ENCODE measurements around the gene CPNE9.
A peak's percentile ranks its signal among the peaks of the same experiment; 100 is the strongest.

The CPNE9 gene

GRCh38 chr3:9687514-9687913 is 16.1 kb upstream of the CPNE9 start:
- DNase-seq = no peak

- DNase-seq = no peak
Measured at GRCh38 chr3:9688961-9689360, 14.7 kb upstream of the CPNE9 start.

- no peak for DNase-seq
Measured at GRCh38 chr3:9689757-9690156, 13.9 kb upstream of the CPNE9 start.

GRCh38 chr3:9690451-9691450 is 12.9 kb upstream of the CPNE9 start:
- no peak for DNase-seq

- no peak for DNase-seq
Measured at GRCh38 chr3:9691636-9692035, 12.0 kb upstream of the CPNE9 start.

- DNase-seq = no peak
Measured at GRCh38 chr3:9692416-9692815, 11.2 kb upstream of the CPNE9 start.

GRCh38 chr3:9695345-9695744 is 8.3 kb upstream of the CPNE9 start:
- no peak for DNase-seq

GRCh38 chr3:9695746-9696145 is 7.9 kb upstream of the CPNE9 start:
- no peak for DNase-seq

GRCh38 chr3:9696480-9697220 is 7.0 kb upstream of the CPNE9 start:
- DNase-seq = no peak

GRCh38 chr3:9697892-9698291 is 5.7 kb upstream of the CPNE9 start:
- DNase-seq = no peak

- DNase-seq = no peak
Measured at GRCh38 chr3:9698293-9698692, 5.3 kb upstream of the CPNE9 start.

GRCh38 chr3:9700536-9700935 is 3.1 kb upstream of the CPNE9 start:
- DNase-seq = no peak

GRCh38 chr3:9701006-9701405 is 2.6 kb upstream of the CPNE9 start:
- no peak for DNase-seq

- DNase-seq = no peak
Measured at GRCh38 chr3:9701711-9702110, 1.9 kb upstream of the CPNE9 start.

GRCh38 chr3:9703240-9703639 is 393 bp upstream of the CPNE9 start:
- DNase-seq = no peak

- peak; percentile 68 for DNase-seq
Measured at GRCh38 chr3:9704347-9705322, 1.0 kb downstream of the CPNE9 start.

- DNase-seq = no peak
Measured at GRCh38 chr3:9710174-9710739, 6.6 kb downstream of the CPNE9 start.

- DNase-seq = no peak
Measured at GRCh38 chr3:9712415-9712814, 8.8 kb downstream of the CPNE9 start.

- no peak for DNase-seq
Measured at GRCh38 chr3:9713142-9713541, 9.5 kb downstream of the CPNE9 start.

GRCh38 chr3:9715136-9715535 is 11.5 kb downstream of the CPNE9 start:
- DNase-seq = no peak

- DNase-seq = no peak
Measured at GRCh38 chr3:9715764-9716437, 12.3 kb downstream of the CPNE9 start.

All from right forelimb (tissue), 1 donor.